ENCODE measurements around the gene TBC1D2B.
A peak's percentile ranks its signal among the peaks of the same experiment; 100 is the strongest.

Gene TBC1D2B

GRCh38 chr15:78059110-78059839 is 18.2 kb downstream of the TBC1D2B start:
- Mint-ChIP-seq H3K27me3 (no peaks in the 10 kb centered on the region), H3K9me3 (no peaks in the 10 kb centered on the region), H3K27ac (peak overlapping the region; percentile 52), H3K4me3 (no peak overlapping the region), H3K36me3 (no peaks in the 10 kb centered on the region), H3K4me1 (peaks cover 43 to 55% of the 10 kb centered on the region in 2 donors)
- DNase-seq (no peak), ATAC-seq (replicated peaks) (no peak)

GRCh38 chr15:78058401-78058935 is 19.0 kb downstream of the TBC1D2B start:
- Mint-ChIP-seq H3K4me3 (no peak overlapping the region), H3K36me3 (no peaks in the 10 kb centered on the region), H3K9me3 (no peaks in the 10 kb centered on the region), H3K27me3 (no peaks in the 10 kb centered on the region), H3K4me1 (peaks cover 43 to 55% of the 10 kb centered on the region in 2 donors), H3K27ac (no peak overlapping the region)
- DNase-seq (no peak), ATAC-seq (replicated peaks) (no peak)

- Mint-ChIP-seq H3K9me3 (no peaks in the 10 kb centered on the region), H3K27me3 (no peaks in the 10 kb centered on the region), H3K4me3 (no peak overlapping the region), H3K36me3 (peaks cover 0 to 6% of the 10 kb centered on the region in 2 donors), H3K4me1 (peaks cover 43 to 61% of the 10 kb centered on the region in 2 donors), H3K27ac (peak overlapping the region; percentile 25)
- DNase-seq (no peak), ATAC-seq (replicated peaks) (no peak)
Measured at GRCh38 chr15:78057803-78058202, 19.7 kb downstream of the TBC1D2B start.

- Mint-ChIP-seq H3K27ac (peak overlapping the region; percentile 33), H3K4me1 (peaks cover 49 to 67% of the 10 kb centered on the region in 2 donors), H3K27me3 (no peaks in the 10 kb centered on the region), H3K4me3 (no peak overlapping the region), H3K36me3 (peaks cover 5 to 12% of the 10 kb centered on the region in 2 donors), H3K9me3 (no peaks in the 10 kb centered on the region)
- DNase-seq (no peak), ATAC-seq (replicated peaks) (peak; percentile 82 to 84)
Measured at GRCh38 chr15:78056714-78057269, 20.7 kb downstream of the TBC1D2B start.

- DNase-seq (no peak), ATAC-seq (replicated peaks) (peak; percentile 11 to 26)
- Mint-ChIP-seq H3K4me1 (peaks cover 50 to 72% of the 10 kb centered on the region in 2 donors), H3K27ac (peak overlapping the region; percentile 70), H3K9me3 (no peaks in the 10 kb centered on the region), H3K4me3 (peak overlapping the region; percentile 2 to 26), H3K27me3 (no peaks in the 10 kb centered on the region), H3K36me3 (peaks cover 5 to 12% of the 10 kb centered on the region in 2 donors)
Measured at GRCh38 chr15:78055919-78056713, 21.4 kb downstream of the TBC1D2B start.

GRCh38 chr15:78054966-78055365 is 22.5 kb downstream of the TBC1D2B start:
- ATAC-seq (replicated peaks) (no peak), DNase-seq (no peak)
- Mint-ChIP-seq H3K4me3 (no peak overlapping the region), H3K4me1 (peaks cover 52 to 77% of the 10 kb centered on the region in 2 donors), H3K9me3 (no peaks in the 10 kb centered on the region), H3K36me3 (peaks cover 5 to 12% of the 10 kb centered on the region in 2 donors), H3K27me3 (no peaks in the 10 kb centered on the region), H3K27ac (no peak overlapping the region)

- ATAC-seq (replicated peaks) (no peak), DNase-seq (no peak)
- Mint-ChIP-seq H3K27me3 (no peaks in the 10 kb centered on the region), H3K4me3 (no peak overlapping the region), H3K4me1 (peaks cover 52 to 77% of the 10 kb centered on the region in 2 donors), H3K27ac (no peak overlapping the region), H3K9me3 (no peaks in the 10 kb centered on the region), H3K36me3 (peaks cover 5 to 15% of the 10 kb centered on the region in 2 donors)
Measured at GRCh38 chr15:78054518-78054917, 23.0 kb downstream of the TBC1D2B start.

- ATAC-seq (replicated peaks) (no peak), DNase-seq (no peak)
- Mint-ChIP-seq H3K4me3 (no peak overlapping the region), H3K4me1 (peaks cover 50 to 69% of the 10 kb centered on the region in 2 donors), H3K9me3 (no peaks in the 10 kb centered on the region), H3K27me3 (no peaks in the 10 kb centered on the region), H3K27ac (peak overlapping the region; percentile 38), H3K36me3 (peaks cover 5 to 22% of the 10 kb centered on the region in 2 donors)
Measured at GRCh38 chr15:78052545-78052944, 25.0 kb downstream of the TBC1D2B start.

- Mint-ChIP-seq H3K4me1 (peaks cover 51 to 74% of the 10 kb centered on the region in 2 donors), H3K36me3 (peaks cover 5 to 23% of the 10 kb centered on the region in 2 donors), H3K4me3 (no peak overlapping the region), H3K9me3 (no peaks in the 10 kb centered on the region), H3K27me3 (no peaks in the 10 kb centered on the region), H3K27ac (peak overlapping the region; percentile 90)
- DNase-seq (no peak), ATAC-seq (replicated peaks) (no peak)
Measured at GRCh38 chr15:78052001-78052401, 25.5 kb downstream of the TBC1D2B start.

GRCh38 chr15:78051596-78051995 is 25.9 kb downstream of the TBC1D2B start:
- no peak for ATAC-seq (replicated peaks)
- peaks cover 50 to 74% of the 10 kb centered on the region in 2 donors for H3K4me1 Mint-ChIP-seq
- no peak for DNase-seq
- no peak overlapping the region for H3K4me3 Mint-ChIP-seq
- H3K27me3 Mint-ChIP-seq = no peaks in the 10 kb centered on the region
- no peaks in the 10 kb centered on the region for H3K9me3 Mint-ChIP-seq
- H3K27ac Mint-ChIP-seq = no peak overlapping the region
- peaks cover 5 to 23% of the 10 kb centered on the region in 2 donors for H3K36me3 Mint-ChIP-seq

- no peak for DNase-seq
- Mint-ChIP-seq H3K27me3 (no peaks in the 10 kb centered on the region), H3K4me3 (no peak overlapping the region), H3K36me3 (peaks cover 5 to 23% of the 10 kb centered on the region in 2 donors), H3K9me3 (no peaks in the 10 kb centered on the region), H3K27ac (no peak overlapping the region), H3K4me1 (peaks cover 44 to 68% of the 10 kb centered on the region in 2 donors)
- ATAC-seq (replicated peaks) = no peak
Measured at GRCh38 chr15:78050826-78051225, 26.7 kb downstream of the TBC1D2B start.

- H3K9me3 Mint-ChIP-seq = no peaks in the 10 kb centered on the region
- H3K27ac Mint-ChIP-seq = no peak overlapping the region
- H3K4me3 Mint-ChIP-seq = no peak overlapping the region
- H3K36me3 Mint-ChIP-seq = peaks cover 5 to 23% of the 10 kb centered on the region in 2 donors
- peaks cover 40 to 64% of the 10 kb centered on the region in 2 donors for H3K4me1 Mint-ChIP-seq
- no peak for DNase-seq
- no peaks in the 10 kb centered on the region for H3K27me3 Mint-ChIP-seq
- ATAC-seq (replicated peaks) = peak; percentile 4 to 8
Measured at GRCh38 chr15:78050441-78050809, 27.1 kb downstream of the TBC1D2B start.

GRCh38 chr15:78049691-78050440 is 27.6 kb downstream of the TBC1D2B start:
- peak; percentile 28 for DNase-seq
- no peaks in the 10 kb centered on the region for H3K27me3 Mint-ChIP-seq
- peaks cover 36 to 61% of the 10 kb centered on the region in 2 donors for H3K4me1 Mint-ChIP-seq
- peaks cover 6 to 27% of the 10 kb centered on the region in 2 donors for H3K36me3 Mint-ChIP-seq
- peak overlapping the region in 1 of 2 donors; percentile 30 for H3K4me3 Mint-ChIP-seq
- no peaks in the 10 kb centered on the region for H3K9me3 Mint-ChIP-seq
- peak overlapping the region; percentile 2 for H3K27ac Mint-ChIP-seq
- ATAC-seq (replicated peaks) = peak; percentile 87 to 94

- H3K4me3 Mint-ChIP-seq = no peak overlapping the region
- no peak for DNase-seq
- no peaks in the 10 kb centered on the region for H3K9me3 Mint-ChIP-seq
- H3K36me3 Mint-ChIP-seq = peaks cover 6 to 35% of the 10 kb centered on the region in 2 donors
- no peaks in the 10 kb centered on the region for H3K27me3 Mint-ChIP-seq
- peaks cover 39 to 61% of the 10 kb centered on the region in 2 donors for H3K4me1 Mint-ChIP-seq
- no peak overlapping the region for H3K27ac Mint-ChIP-seq
- ATAC-seq (replicated peaks) = no peak
Measured at GRCh38 chr15:78048628-78048920, 28.9 kb downstream of the TBC1D2B start.
